LNCaP clone FGC (cell line): ENCODE results near the gene PPP1R7.

Experiments used
- DNase-seq: peaks from one replicate; pipeline ENCODE4 v3.0.0-alpha.2; 2011; ENCODE audit warnings: low read depth
- H3K4me3 ChIP-seq: 2 replicates; pipeline ENCODE4 v1.5.1; 2011; ENCODE audit warnings: mild to moderate bottlenecking, low read depth, low read length, control low read depth
- CTCF ChIP-seq: IDR thresholded peaks from 2 replicates; pipeline ENCODE4 v1.5.1; 2012; ENCODE audit warnings: mild to moderate bottlenecking; ENCODE audit not compliant: control insufficient read depth, insufficient read depth; ENCODE audit errors: extremely low read depth

PPP1R7 gene

GRCh38 chr2:241224018-241224850 lies 74.0 kb downstream of the PPP1R7 start:
- no peak for TF ChIP-seq CTCF
- no peak overlapping the region for H3K4me3 ChIP-seq
- no peak for DNase-seq

GRCh38 chr2:241224851-241225438 lies 74.7 kb downstream of the PPP1R7 start:
- TF ChIP-seq CTCF = no peak
- no peak overlapping the region for H3K4me3 ChIP-seq
- no peak for DNase-seq

GRCh38 chr2:241225545-241225944 lies 75.3 kb downstream of the PPP1R7 start:
- TF ChIP-seq CTCF = no peak
- no peak for DNase-seq
- no peak overlapping the region for H3K4me3 ChIP-seq

GRCh38 chr2:241225983-241226382 lies 75.7 kb downstream of the PPP1R7 start:
- H3K4me3 ChIP-seq = no peak overlapping the region
- no peak for DNase-seq
- TF ChIP-seq CTCF = no peak

- no peak for DNase-seq
- H3K4me3 ChIP-seq = no peak overlapping the region
- no peak for TF ChIP-seq CTCF
Observed at GRCh38 chr2:241226723-241227572, 76.7 kb downstream of the PPP1R7 start.

GRCh38 chr2:241227594-241227993 lies 77.3 kb downstream of the PPP1R7 start:
- no peak overlapping the region for H3K4me3 ChIP-seq
- TF ChIP-seq CTCF = no peak
- DNase-seq = no peak
